Measurements from ENCODE around the gene RASEF.

DNA sequence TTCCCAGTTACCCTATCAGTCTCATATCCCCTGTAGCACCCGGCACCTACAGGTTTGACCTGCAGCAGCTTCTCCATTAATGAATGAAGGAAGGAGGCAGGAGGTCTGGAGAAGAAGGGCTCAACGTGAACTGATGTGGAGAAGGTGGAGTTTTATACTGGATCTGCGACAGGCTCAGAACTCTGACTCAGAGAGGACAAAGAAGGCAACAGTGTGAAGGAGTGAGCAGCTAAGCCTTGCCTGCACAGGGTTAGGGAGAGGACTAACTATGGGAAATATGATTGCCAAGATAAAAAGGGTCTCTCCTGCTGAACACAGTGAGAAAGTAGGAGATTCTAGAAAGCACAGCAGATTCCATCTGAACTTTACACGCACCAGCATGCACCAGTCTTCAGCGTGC lies 23.6 kb downstream of the RASEF start:
- TF ChIP-seq, protein P1, sequence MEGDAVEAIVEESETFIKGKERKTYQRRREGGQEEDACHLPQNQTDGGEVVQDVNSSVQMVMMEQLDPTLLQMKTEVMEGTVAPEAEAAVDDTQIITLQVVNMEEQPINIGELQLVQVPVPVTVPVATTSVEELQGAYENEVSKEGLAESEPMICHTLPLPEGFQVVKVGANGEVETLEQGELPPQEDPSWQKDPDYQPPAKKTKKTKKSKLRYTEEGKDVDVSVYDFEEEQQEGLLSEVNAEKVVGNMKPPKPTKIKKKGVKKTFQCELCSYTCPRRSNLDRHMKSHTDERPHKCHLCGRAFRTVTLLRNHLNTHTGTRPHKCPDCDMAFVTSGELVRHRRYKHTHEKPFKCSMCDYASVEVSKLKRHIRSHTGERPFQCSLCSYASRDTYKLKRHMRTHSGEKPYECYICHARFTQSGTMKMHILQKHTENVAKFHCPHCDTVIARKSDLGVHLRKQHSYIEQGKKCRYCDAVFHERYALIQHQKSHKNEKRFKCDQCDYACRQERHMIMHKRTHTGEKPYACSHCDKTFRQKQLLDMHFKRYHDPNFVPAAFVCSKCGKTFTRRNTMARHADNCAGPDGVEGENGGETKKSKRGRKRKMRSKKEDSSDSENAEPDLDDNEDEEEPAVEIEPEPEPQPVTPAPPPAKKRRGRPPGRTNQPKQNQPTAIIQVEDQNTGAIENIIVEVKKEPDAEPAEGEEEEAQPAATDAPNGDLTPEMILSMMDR (IDR thresholded peaks at IDR 0.05; ENCODE audit: insufficient read depth, low read length) = no peak
- TF ChIP-seq GABPA (IDR thresholded peaks at IDR 0.05; ENCODE audit: low read depth) = no peak

Measured in HL-60 (cell line).